Cardiac fibroblast (primary cell): ENCODE measurements around the gene NCAM1.

Experiments
- DNase-seq, 2 donors: peaks; one replicate each; pipeline versions ENCODE4 v3.0.0 to v3.0.0-alpha.2; 2010; ENCODE audit warnings: low read depth in 2 of 2
- H3K4me3 ChIP-seq, 2 donors: replicated peaks in 1 of 2; 1 replicate in 1 of 2; 2 replicates in 1 of 2; pipeline ENCODE4 v1.5.1; 2011; ENCODE audit warnings: low read depth in 2 of 2, low read length in 2 of 2, mild to moderate bottlenecking in 2 of 2, moderate library complexity in 1 of 2
- TF ChIP-seq, protein P1 (sequence below): IDR thresholded peaks from one replicate; pipeline ENCODE4 v1.5.1; 2011; ENCODE audit warnings: low read depth, mild to moderate bottlenecking, low read length, inconsistent platforms

Gene NCAM1

DNA sequence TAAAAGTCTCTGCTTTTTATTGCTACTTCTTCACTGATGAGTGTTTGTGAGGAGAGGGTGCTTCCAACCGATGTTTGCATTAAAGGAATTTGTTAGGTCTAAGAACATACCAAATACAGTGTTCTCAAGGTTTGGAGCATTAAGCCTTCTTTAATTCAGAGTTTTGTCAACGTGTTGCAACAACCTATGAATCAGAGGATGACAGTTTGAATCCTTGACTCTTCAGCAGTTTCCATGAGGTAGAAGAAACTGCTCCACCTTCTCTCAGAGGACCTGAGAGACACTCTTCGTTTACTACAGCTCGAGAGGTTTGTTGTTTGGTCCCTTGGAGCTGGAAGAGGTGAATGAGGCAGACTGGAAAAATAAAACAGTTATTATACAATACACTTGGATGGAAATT lies 55.7 kb downstream of the NCAM1 start:
- TF ChIP-seq, protein P1, sequence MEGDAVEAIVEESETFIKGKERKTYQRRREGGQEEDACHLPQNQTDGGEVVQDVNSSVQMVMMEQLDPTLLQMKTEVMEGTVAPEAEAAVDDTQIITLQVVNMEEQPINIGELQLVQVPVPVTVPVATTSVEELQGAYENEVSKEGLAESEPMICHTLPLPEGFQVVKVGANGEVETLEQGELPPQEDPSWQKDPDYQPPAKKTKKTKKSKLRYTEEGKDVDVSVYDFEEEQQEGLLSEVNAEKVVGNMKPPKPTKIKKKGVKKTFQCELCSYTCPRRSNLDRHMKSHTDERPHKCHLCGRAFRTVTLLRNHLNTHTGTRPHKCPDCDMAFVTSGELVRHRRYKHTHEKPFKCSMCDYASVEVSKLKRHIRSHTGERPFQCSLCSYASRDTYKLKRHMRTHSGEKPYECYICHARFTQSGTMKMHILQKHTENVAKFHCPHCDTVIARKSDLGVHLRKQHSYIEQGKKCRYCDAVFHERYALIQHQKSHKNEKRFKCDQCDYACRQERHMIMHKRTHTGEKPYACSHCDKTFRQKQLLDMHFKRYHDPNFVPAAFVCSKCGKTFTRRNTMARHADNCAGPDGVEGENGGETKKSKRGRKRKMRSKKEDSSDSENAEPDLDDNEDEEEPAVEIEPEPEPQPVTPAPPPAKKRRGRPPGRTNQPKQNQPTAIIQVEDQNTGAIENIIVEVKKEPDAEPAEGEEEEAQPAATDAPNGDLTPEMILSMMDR, result no peak
- no peak for DNase-seq
- no peak overlapping the region for H3K4me3 ChIP-seq

DNA sequence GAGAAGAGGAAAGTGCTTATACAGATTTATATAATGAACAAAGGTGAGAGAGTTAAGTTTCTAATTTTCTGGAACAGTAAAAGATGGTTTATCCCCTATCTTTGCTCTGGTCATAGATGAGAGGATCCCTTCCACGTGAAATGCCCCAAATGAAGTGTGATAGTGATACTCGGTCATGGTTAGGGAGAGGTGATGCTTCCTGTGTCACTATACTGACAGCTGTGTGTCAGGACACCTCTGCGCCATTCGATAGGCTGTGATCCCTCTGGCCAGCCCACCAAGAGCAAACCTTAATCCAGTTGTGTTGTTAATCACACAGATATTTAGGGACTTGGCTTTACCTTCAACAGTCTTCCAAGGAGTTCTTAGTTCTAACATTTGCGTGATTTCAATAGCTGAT lies 57.7 kb downstream of the NCAM1 start:
- TF ChIP-seq, protein P1, result no peak
- DNase-seq, result no peak
- H3K4me3 ChIP-seq, result no peak overlapping the region

DNA sequence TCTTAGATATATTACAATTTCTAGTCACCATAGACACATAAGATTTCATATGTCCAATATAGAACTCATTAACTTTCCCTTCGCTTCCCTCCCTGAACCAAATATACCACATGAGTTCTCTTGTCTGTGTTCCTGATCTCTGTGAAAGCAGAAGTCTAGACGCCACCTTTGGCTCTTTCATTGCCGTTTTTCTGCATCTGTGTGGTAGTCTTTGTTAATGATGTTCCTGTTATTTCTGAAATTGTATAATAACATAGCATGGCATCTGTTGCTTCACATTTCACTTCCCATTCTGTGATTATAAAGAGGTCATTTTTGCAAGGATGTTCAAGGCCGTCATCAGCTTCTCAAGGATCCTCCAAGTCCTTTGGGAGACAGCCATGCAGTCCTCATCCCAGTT lies 58.5 kb downstream of the NCAM1 start:
- no peak for DNase-seq
- TF ChIP-seq, protein P1, result no peak
- no peak overlapping the region for H3K4me3 ChIP-seq

DNA sequence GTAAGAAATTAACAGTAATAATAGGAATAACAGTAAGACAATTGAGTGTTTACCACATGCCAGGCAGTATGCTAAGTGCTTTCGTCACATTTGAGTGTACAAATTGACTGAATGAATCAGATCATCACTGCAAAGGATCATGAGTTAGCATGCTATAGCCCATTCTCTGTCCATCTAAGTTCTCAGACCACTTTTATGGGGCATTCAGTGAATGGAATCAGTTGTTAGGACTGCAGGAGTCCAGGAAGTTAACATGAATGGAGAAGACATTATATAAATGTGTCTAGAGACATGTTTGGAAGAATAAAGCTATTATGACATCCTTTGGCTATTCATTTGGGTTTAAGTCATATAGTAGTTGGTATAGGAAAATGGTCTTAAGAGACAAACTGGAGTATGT lies 59.9 kb downstream of the NCAM1 start:
- DNase-seq, result no peak
- no peak overlapping the region for H3K4me3 ChIP-seq
- TF ChIP-seq, protein P1, result no peak

DNA sequence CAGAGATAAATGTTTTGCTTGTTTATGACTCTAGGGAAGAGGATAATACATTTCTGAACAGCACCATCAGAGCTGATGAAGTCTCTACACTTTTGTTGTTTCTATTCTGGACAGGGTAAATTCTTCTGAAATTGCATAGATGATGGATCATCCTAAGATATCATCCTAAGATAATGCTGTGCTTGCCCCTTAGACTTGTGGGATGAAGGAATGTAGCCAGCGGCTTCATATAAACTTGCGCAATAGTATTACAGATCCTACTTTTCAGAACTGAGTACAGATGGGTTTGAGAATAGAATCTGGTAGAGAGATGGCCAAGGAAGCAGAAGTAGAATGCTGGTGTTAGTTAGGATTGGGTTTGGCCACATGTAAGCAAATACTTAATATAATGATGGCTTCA lies 61.0 kb downstream of the NCAM1 start:
- H3K4me3 ChIP-seq, result no peak overlapping the region
- peak in 1 of 2 donors; percentile 5 for DNase-seq
- TF ChIP-seq, protein P1, result no peak

DNA sequence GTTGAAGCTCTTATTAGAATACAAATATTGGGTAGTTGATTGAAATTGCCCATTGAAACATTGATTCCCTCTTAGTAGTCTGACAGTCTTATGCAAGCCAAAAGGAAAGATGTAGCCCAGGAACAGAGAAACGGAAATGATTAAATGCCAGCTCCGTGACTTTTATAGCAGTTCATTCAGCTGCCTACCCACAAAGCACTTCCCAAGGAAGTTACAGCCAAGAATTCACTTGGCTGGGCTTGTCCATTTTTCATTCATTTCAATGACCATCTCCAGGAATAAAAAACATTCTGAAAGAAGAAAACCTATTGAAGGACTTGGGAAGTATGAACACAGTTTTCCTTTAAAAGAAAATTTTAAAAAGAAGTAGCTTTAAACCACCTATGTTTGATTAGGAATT lies 62.0 kb downstream of the NCAM1 start:
- TF ChIP-seq, protein P1, result no peak
- H3K4me3 ChIP-seq, result no peak overlapping the region
- peak in 1 of 2 donors; percentile 25 for DNase-seq

DNA sequence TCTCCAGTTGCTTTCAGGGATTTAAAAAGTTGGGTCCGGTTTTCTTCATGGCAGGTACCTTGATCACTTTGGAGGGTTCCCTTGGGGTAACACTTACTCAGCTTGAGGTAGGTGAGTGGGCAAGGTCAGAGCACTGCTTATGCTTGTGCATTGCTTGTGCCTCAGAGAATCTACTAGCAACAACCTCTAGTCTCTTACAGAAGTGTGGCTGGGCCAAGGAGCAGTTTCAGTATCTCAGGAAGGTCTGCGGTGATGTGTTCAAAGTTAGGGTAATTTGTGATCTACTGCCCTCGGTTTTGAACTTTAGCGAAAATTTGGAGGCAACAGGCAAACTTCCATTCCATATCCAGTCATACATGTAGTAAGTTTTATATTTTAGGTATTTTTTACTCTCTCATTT lies 62.8 kb downstream of the NCAM1 start:
- TF ChIP-seq, protein P1, result no peak
- no peak for DNase-seq
- H3K4me3 ChIP-seq, result no peak overlapping the region
